BLaER1 (cell line): Measurements from ENCODE around the gene TCF15.

Experiments
- H3K27ac ChIP-seq: shearing (Covaris generic); formaldehyde crosslinking; 2 replicates; pipeline ENCODE4 v1.8.1; 2022
- H3K27me3 ChIP-seq: shearing (Covaris generic); formaldehyde crosslinking; 2 replicates; pipeline ENCODE4 v1.8.1; 2022
- H3K36me3 ChIP-seq: shearing (Covaris generic); formaldehyde crosslinking; 2 replicates; pipeline ENCODE4 v1.8.1; 2022
- H3K4me1 ChIP-seq: shearing (Covaris generic); formaldehyde crosslinking; 2 replicates; pipeline ENCODE4 v1.8.1; 2022
- H3K4me2 ChIP-seq: shearing (Covaris generic); formaldehyde crosslinking; 2 replicates; pipeline ENCODE4 v1.8.1; 2022
- H3K4me3 ChIP-seq: shearing (Covaris generic); formaldehyde crosslinking; 2 replicates; pipeline ENCODE4 v1.8.1; 2022
- H3K9ac ChIP-seq: shearing (Covaris generic); formaldehyde crosslinking; 2 replicates; pipeline ENCODE4 v1.8.1; 2022
- H3K9me3 ChIP-seq: shearing (Covaris generic); formaldehyde crosslinking; 2 replicates; pipeline ENCODE4 v1.8.1; 2022
- H4K20me1 ChIP-seq: shearing (Covaris generic); formaldehyde crosslinking; 2 replicates; pipeline ENCODE4 v1.8.1; 2022
- Cebpa-rat ChIP-seq: shearing (Covaris generic); IDR thresholded peaks from 2 replicates; pipeline ENCODE4 v1.8.1; 2022

TCF15 gene

GRCh38 chr20:651713-652614, 41.9 kb upstream of the TCF15 start:
- Histone ChIP-seq H3K27ac (no peak overlapping the region), H3K27me3 (no peaks in the 10 kb centered on the region), H3K4me2 (peak overlapping the region; percentile 96)

GRCh38 chr20:650954-651353, 40.8 kb upstream of the TCF15 start:
- no peak for TF ChIP-seq Cebpa-rat
- Histone ChIP-seq H3K27ac (no peak overlapping the region), H3K36me3 (peaks cover 21% of the 10 kb centered on the region), H4K20me1 (no peaks in the 10 kb centered on the region), H3K4me2 (no peak overlapping the region), H3K4me3 (no peak overlapping the region), H3K27me3 (no peaks in the 10 kb centered on the region), H3K9ac (no peak overlapping the region), H3K4me1 (peaks cover 27% of the 10 kb centered on the region), H3K9me3 (no peaks in the 10 kb centered on the region)

More at GRCh38 chr20:651713-652614, 41.9 kb upstream of the TCF15 start:
- Histone ChIP-seq H4K20me1 (no peaks in the 10 kb centered on the region), H3K4me1 (peaks cover 20% of the 10 kb centered on the region), H3K9ac (peak overlapping the region; percentile 78; the same call in 1 of the 2 replicates), H3K36me3 (peaks cover 18% of the 10 kb centered on the region), H3K4me3 (peak overlapping the region; percentile 72), H3K9me3 (no peaks in the 10 kb centered on the region)
- TF ChIP-seq Cebpa-rat: no peak

- no peaks in the 10 kb centered on the region for H4K20me1 ChIP-seq
- no peak overlapping the region for H3K9ac ChIP-seq
- H3K36me3 ChIP-seq: peaks cover 21% of the 10 kb centered on the region
- no peaks in the 10 kb centered on the region for H3K9me3 ChIP-seq
- no peak overlapping the region for H3K27ac ChIP-seq
- no peak for TF ChIP-seq Cebpa-rat
- no peak overlapping the region for H3K4me2 ChIP-seq
- no peaks in the 10 kb centered on the region for H3K27me3 ChIP-seq
- H3K4me1 ChIP-seq: peaks cover 34% of the 10 kb centered on the region
- H3K4me3 ChIP-seq: no peak overlapping the region
These were observed 40.2 kb upstream of the TCF15 start for GRCh38 chr20:650281-650680.

GRCh38 chr20:647479-648019, 37.4 kb upstream of the TCF15 start:
- Histone ChIP-seq H3K27me3 (peaks cover 10% of the 10 kb centered on the region; the same call in 1 of the 2 replicates), H3K9me3 (no peaks in the 10 kb centered on the region), H3K4me3 (no peak overlapping the region), H3K9ac (no peak overlapping the region), H3K4me1 (peaks cover 22% of the 10 kb centered on the region), H4K20me1 (no peaks in the 10 kb centered on the region), H3K27ac (no peak overlapping the region), H3K36me3 (peaks cover 21% of the 10 kb centered on the region), H3K4me2 (no peak overlapping the region)
- no peak for TF ChIP-seq Cebpa-rat

- no peak overlapping the region for H3K27ac ChIP-seq
- TF ChIP-seq Cebpa-rat: no peak
- H3K4me1 ChIP-seq: peaks cover 15% of the 10 kb centered on the region
- peaks cover 21% of the 10 kb centered on the region for H3K36me3 ChIP-seq
- H3K4me3 ChIP-seq: no peak overlapping the region
- H3K9me3 ChIP-seq: no peaks in the 10 kb centered on the region
- H4K20me1 ChIP-seq: no peaks in the 10 kb centered on the region
- H3K27me3 ChIP-seq: peaks cover 13% of the 10 kb centered on the region; the same call in 1 of the 2 replicates
- no peak overlapping the region for H3K4me2 ChIP-seq
- no peak overlapping the region for H3K9ac ChIP-seq
These were observed 36.7 kb upstream of the TCF15 start for GRCh38 chr20:646868-647233.

GRCh38 chr20:646107-646867, 36.2 kb upstream of the TCF15 start:
- H3K4me1 ChIP-seq: peaks cover 15% of the 10 kb centered on the region

GRCh38 chr20:645318-646106, 35.4 kb upstream of the TCF15 start:
- H3K27me3 ChIP-seq: peaks cover 13% of the 10 kb centered on the region; the same call in 1 of the 2 replicates
- H3K4me1 ChIP-seq: peaks cover 15% of the 10 kb centered on the region
- TF ChIP-seq Cebpa-rat: no peak
- no peak overlapping the region for H3K27ac ChIP-seq
- H3K4me2 ChIP-seq: 0 out of 2 replicates have a peak overlapping the region, but pooled peaks have one; percentile 8
- no peak overlapping the region for H3K4me3 ChIP-seq
- H3K9me3 ChIP-seq: no peaks in the 10 kb centered on the region
- H3K9ac ChIP-seq: no peak overlapping the region
- peaks cover 21% of the 10 kb centered on the region for H3K36me3 ChIP-seq
- no peaks in the 10 kb centered on the region for H4K20me1 ChIP-seq

More at GRCh38 chr20:646107-646867, 36.2 kb upstream of the TCF15 start:
- H3K4me2 ChIP-seq: 0 out of 2 replicates have a peak overlapping the region, but pooled peaks have one; percentile 8
- peaks cover 21% of the 10 kb centered on the region for H3K36me3 ChIP-seq
- H3K27ac ChIP-seq: no peak overlapping the region
- peaks cover 13% of the 10 kb centered on the region; the same call in 1 of the 2 replicates for H3K27me3 ChIP-seq
- no peak overlapping the region for H3K9ac ChIP-seq
- H4K20me1 ChIP-seq: no peaks in the 10 kb centered on the region
- no peak for TF ChIP-seq Cebpa-rat
- no peaks in the 10 kb centered on the region for H3K9me3 ChIP-seq
- H3K4me3 ChIP-seq: no peak overlapping the region

GRCh38 chr20:644692-645317, 34.7 kb upstream of the TCF15 start:
- no peak overlapping the region for H3K9ac ChIP-seq
- no peak overlapping the region for H3K27ac ChIP-seq
- no peak overlapping the region for H3K4me3 ChIP-seq
- no peak for TF ChIP-seq Cebpa-rat
- peaks cover 15% of the 10 kb centered on the region for H3K4me1 ChIP-seq
- H3K36me3 ChIP-seq: peaks cover 21% of the 10 kb centered on the region
- no peak overlapping the region for H3K4me2 ChIP-seq
- H4K20me1 ChIP-seq: no peaks in the 10 kb centered on the region
- no peaks in the 10 kb centered on the region for H3K9me3 ChIP-seq
- H3K27me3 ChIP-seq: peaks cover 13% of the 10 kb centered on the region; the same call in 1 of the 2 replicates
